H9 (cell line): Measurements from ENCODE around the gene NFATC1. TPM values are rescaled to one million over a fixed set of nuclear protein-coding genes. Genes with fewer than 3 reads are reported as not detected.

Experiments used
- DNase-seq: peaks from one replicate; pipeline ENCODE4 v3.0.0-alpha.2; 2017
- H2AFZ ChIP-seq: one replicate; pipeline ENCODE4 v1.6.1; 2013; ENCODE audit warnings: mild to moderate bottlenecking, low read length, control low read depth, moderate library complexity
- H2AK5ac ChIP-seq: 2 replicates; pipeline ENCODE4 v1.6.1; 2013; ENCODE audit warnings: low read length, control low read depth, mixed read lengths; ENCODE audit not compliant: insufficient read length
- H2BK120ac ChIP-seq: one replicate; pipeline ENCODE4 v1.6.1; 2013; ENCODE audit warnings: low read depth, mild to moderate bottlenecking, low read length, control low read depth, inconsistent platforms; ENCODE audit not compliant: poor library complexity, severe bottlenecking
- H2BK12ac ChIP-seq: 2 replicates; pipeline ENCODE4 v1.6.1; 2013; ENCODE audit warnings: low read length, control low read depth, mixed read lengths, low read depth; ENCODE audit not compliant: insufficient read length
- H2BK15ac ChIP-seq: 2 replicates; pipeline ENCODE4 v1.6.1; 2013; ENCODE audit warnings: low read depth, low read length, control low read depth
- H2BK20ac ChIP-seq: one replicate; pipeline ENCODE4 v1.6.1; 2013; ENCODE audit warnings: low read depth, mild to moderate bottlenecking, low read length, control low read depth, inconsistent platforms; ENCODE audit not compliant: poor library complexity, severe bottlenecking
- H2BK5ac ChIP-seq: 2 replicates; pipeline ENCODE4 v1.6.1; 2013; ENCODE audit warnings: low read length, control low read depth, mixed read lengths; ENCODE audit not compliant: insufficient read length
- H3K14ac ChIP-seq: 2 replicates; pipeline ENCODE4 v1.6.1; 2013; ENCODE audit warnings: low read length, control low read depth; ENCODE audit not compliant: insufficient read depth
- H3K18ac ChIP-seq: 2 replicates; pipeline ENCODE4 v1.6.1; 2013; ENCODE audit warnings: low read depth, mild to moderate bottlenecking, mixed read lengths, low read length, control low read depth; ENCODE audit not compliant: insufficient read length
- H3K23ac ChIP-seq: 2 replicates; pipeline ENCODE4 v1.6.1; 2013; ENCODE audit warnings: low read length, control low read depth, mixed read lengths, low read depth; ENCODE audit not compliant: insufficient read length
- H3K23me2 ChIP-seq: 2 replicates; pipeline ENCODE4 v1.6.1; 2013; ENCODE audit warnings: low read depth, mild to moderate bottlenecking, mixed read lengths, low read length, control low read depth; ENCODE audit not compliant: insufficient read length, poor library complexity, severe bottlenecking
- H3K27ac ChIP-seq: 2 replicates; pipeline ENCODE4 v1.5.1; 2013; ENCODE audit warnings: low read length, control low read depth, mixed read lengths, low read depth; ENCODE audit not compliant: insufficient read length
- H3K27me3 ChIP-seq: 2 replicates; pipeline ENCODE4 v1.6.1; 2013; ENCODE audit warnings: low read length, control low read depth, inconsistent platforms; ENCODE audit not compliant: insufficient read depth
- H3K4ac ChIP-seq: 2 replicates; pipeline ENCODE4 v1.6.1; 2013; ENCODE audit warnings: low read depth, mild to moderate bottlenecking, control low read depth, inconsistent platforms, low read length, moderate library complexity
- H3K4me1 ChIP-seq: 2 replicates; pipeline ENCODE4 v1.6.1; 2013; ENCODE audit warnings: low read length, control low read depth, inconsistent platforms; ENCODE audit not compliant: insufficient read depth
- H3K4me2 ChIP-seq: 2 replicates; pipeline ENCODE4 v1.6.1; 2013; ENCODE audit warnings: low read length, control low read depth, mixed read lengths; ENCODE audit not compliant: insufficient read length, insufficient read depth
- H3K56ac ChIP-seq: 2 replicates; pipeline ENCODE4 v1.6.1; 2013; ENCODE audit warnings: low read depth, mild to moderate bottlenecking, mixed read lengths, low read length, control low read depth; ENCODE audit not compliant: insufficient read length
- H3K79me1 ChIP-seq: 2 replicates; pipeline ENCODE4 v1.6.1; 2013; ENCODE audit warnings: low read depth, mild to moderate bottlenecking, moderate library complexity, low read length, control low read depth, inconsistent platforms; ENCODE audit not compliant: insufficient read depth, poor library complexity, severe bottlenecking
- H3K79me2 ChIP-seq: 2 replicates; pipeline ENCODE4 v1.6.1; 2013; ENCODE audit warnings: low read length, control low read depth, inconsistent platforms; ENCODE audit not compliant: insufficient read depth
- H3K9ac ChIP-seq: 2 replicates; pipeline ENCODE4 v1.6.1; 2013; ENCODE audit warnings: low read length, control low read depth, mixed read lengths; ENCODE audit not compliant: insufficient read length; ENCODE audit errors: extremely low read depth
- H3K9me3 ChIP-seq: one replicate; pipeline ENCODE4 v1.6.1; 2013; ENCODE audit warnings: low read depth, low read length, inconsistent platforms; ENCODE audit not compliant: control insufficient read depth
- H3T11ph ChIP-seq: one replicate; pipeline ENCODE4 v1.6.1; 2013; ENCODE audit warnings: mild to moderate bottlenecking, low read length, control low read depth, inconsistent platforms
- H4K20me1 ChIP-seq: one replicate; pipeline ENCODE4 v1.6.1; 2013; ENCODE audit not compliant: control insufficient read depth, insufficient read length, insufficient read depth
- H4K5ac ChIP-seq: 2 replicates; pipeline ENCODE4 v1.6.1; 2013; ENCODE audit warnings: low read depth, mild to moderate bottlenecking, mixed read lengths, low read length, control low read depth; ENCODE audit not compliant: insufficient read length
- H4K8ac ChIP-seq: replicated peaks from 2 replicates; pipeline ENCODE4 v1.6.1; 2013; ENCODE audit warnings: low read length, control low read depth, mixed read lengths, low read depth; ENCODE audit not compliant: insufficient read length
- H4K91ac ChIP-seq: 2 replicates; pipeline ENCODE4 v1.6.1; 2013; ENCODE audit warnings: low read depth, mild to moderate bottlenecking, moderate library complexity, mixed read lengths, low read length, control low read depth; ENCODE audit not compliant: insufficient read length
- H3K27ac Mint-ChIP-seq, 3 experiments: 2 replicates in 2 of 3; 3 replicates in 1 of 3; pipeline ENCODE4 v1.8.0; 2020 to 2021; ENCODE audit warnings: mixed read lengths in 3 of 3, mild to moderate bottlenecking in 1 of 3, moderate library complexity in 1 of 3
- H3K27me3 Mint-ChIP-seq: 2 replicates; pipeline ENCODE4 v1.8.0; 2021; ENCODE audit warnings: low read depth, mild to moderate bottlenecking, moderate library complexity, mixed read lengths
- H3K36me3 Mint-ChIP-seq, 3 experiments: 2 replicates in 2 of 3; 3 replicates in 1 of 3; pipeline ENCODE4 v1.8.0; 2020 to 2021; ENCODE audit warnings: low read depth in 3 of 3, mixed read lengths in 3 of 3; ENCODE audit not compliant: insufficient read depth in 1 of 3
- H3K4me1 Mint-ChIP-seq, 2 experiments: 2 replicates each; pipeline ENCODE4 v1.8.0; 2020; ENCODE audit warnings: mixed read lengths in 2 of 2
- H3K4me3 Mint-ChIP-seq, 2 experiments: 2 replicates in 1 of 2; 3 replicates in 1 of 2; pipeline ENCODE4 v1.8.0; 2020 to 2021; ENCODE audit warnings: mild to moderate bottlenecking in 2 of 2, mixed read lengths in 2 of 2, moderate library complexity in 1 of 2
- H3K9me3 Mint-ChIP-seq, 2 experiments: 2 replicates in 1 of 2; 3 replicates in 1 of 2; pipeline ENCODE4 v1.8.0; 2020; ENCODE audit warnings: mild to moderate bottlenecking in 2 of 2, mixed read lengths in 2 of 2, moderate library complexity in 1 of 2
- CTCF ChIP-seq: fragments of 200-600 bp; sonication (generic); conservative IDR thresholded peaks from 3 replicates; pipeline ENCODE4 v1.8.0; 2021; ENCODE audit warnings: antibody characterized with exemption, mild to moderate bottlenecking
- WGBS: extraction: QIAGEN DNeasy Blood & Tissue Kit; methylation state at CpG from one replicate; pipeline ENCODE4 v1.1.7; 2013; ENCODE audit warnings: missing lambda C conversion rate, low lambda C conversion rate, mixed read lengths; ENCODE audit not compliant: insufficient read length; ENCODE audit errors: extremely low coverage; 5-methylcytosine and 5-hydroxymethylcytosine counted together
- total RNA-seq: library from RNA; stranded (reverse); gene quantifications from 2 replicates; pipeline ENCODE4 v1.2.1, GENCODE V29; 2021

The NFATC1 gene
- total RNA-seq, 1 experiment from 2014 or later = 5.5 TPM

- no peak overlapping the region for H3K27ac ChIP-seq
- H2BK15ac ChIP-seq = no peak overlapping the region
- H3K27me3 Mint-ChIP-seq = no peaks in the 10 kb centered on the region
- H3K4me1 Mint-ChIP-seq = peaks cover 4 to 6% of the 10 kb centered on the region in 2 experiments; a peak in 3 of 4 replicates
- H3K27ac Mint-ChIP-seq = no peak overlapping the region; a peak in 1 of 7 replicates
- no peaks in the 10 kb centered on the region for H3K9me3 Mint-ChIP-seq
- no peaks in the 10 kb centered on the region for H3K4me1 ChIP-seq
- no peak overlapping the region for H3K23ac ChIP-seq
- no peak overlapping the region for H3T11ph ChIP-seq
- H2AK5ac ChIP-seq = no peak overlapping the region
- no peaks in the 10 kb centered on the region for H3K79me1 ChIP-seq
- no peak overlapping the region for H2BK12ac ChIP-seq
- no peak overlapping the region for H3K56ac ChIP-seq
- H4K5ac ChIP-seq = no peak overlapping the region
- no peaks in the 10 kb centered on the region for H3K79me2 ChIP-seq
- no peak overlapping the region for H2BK120ac ChIP-seq
- H3K9ac ChIP-seq = no peak overlapping the region
- H3K4me2 ChIP-seq = no peak overlapping the region
- H4K91ac ChIP-seq = no peak overlapping the region
- no peak for TF ChIP-seq CTCF
- H4K20me1 ChIP-seq = no peaks in the 10 kb centered on the region
- H3K36me3 Mint-ChIP-seq = peaks cover 0 to 2% (median 0%) of the 10 kb centered on the region in 3 experiments; a peak in 1 of 7 replicates
- no peak overlapping the region for H4K8ac ChIP-seq
- no peak overlapping the region for H3K18ac ChIP-seq
- no peak for DNase-seq
- H3K9me3 ChIP-seq = no peaks in the 10 kb centered on the region
- no peak overlapping the region for H3K4me3 Mint-ChIP-seq
- H3K27me3 ChIP-seq = no peaks in the 10 kb centered on the region
- WGBS = no CpG with 5 or more reads among the region's 10 CpGs
- no peaks in the 10 kb centered on the region for H3K23me2 ChIP-seq
- H2BK5ac ChIP-seq = no peak overlapping the region
- H3K14ac ChIP-seq = no peak overlapping the region
- H3K4ac ChIP-seq = no peak overlapping the region
- H2BK20ac ChIP-seq = no peak overlapping the region
- no peak overlapping the region for H2AFZ ChIP-seq
Measured at GRCh38 chr18:79472176-79472575, 76.4 kb downstream of the NFATC1 start.
